ENCODE data around the gene TUBB1.

Gene TUBB1

DNA sequence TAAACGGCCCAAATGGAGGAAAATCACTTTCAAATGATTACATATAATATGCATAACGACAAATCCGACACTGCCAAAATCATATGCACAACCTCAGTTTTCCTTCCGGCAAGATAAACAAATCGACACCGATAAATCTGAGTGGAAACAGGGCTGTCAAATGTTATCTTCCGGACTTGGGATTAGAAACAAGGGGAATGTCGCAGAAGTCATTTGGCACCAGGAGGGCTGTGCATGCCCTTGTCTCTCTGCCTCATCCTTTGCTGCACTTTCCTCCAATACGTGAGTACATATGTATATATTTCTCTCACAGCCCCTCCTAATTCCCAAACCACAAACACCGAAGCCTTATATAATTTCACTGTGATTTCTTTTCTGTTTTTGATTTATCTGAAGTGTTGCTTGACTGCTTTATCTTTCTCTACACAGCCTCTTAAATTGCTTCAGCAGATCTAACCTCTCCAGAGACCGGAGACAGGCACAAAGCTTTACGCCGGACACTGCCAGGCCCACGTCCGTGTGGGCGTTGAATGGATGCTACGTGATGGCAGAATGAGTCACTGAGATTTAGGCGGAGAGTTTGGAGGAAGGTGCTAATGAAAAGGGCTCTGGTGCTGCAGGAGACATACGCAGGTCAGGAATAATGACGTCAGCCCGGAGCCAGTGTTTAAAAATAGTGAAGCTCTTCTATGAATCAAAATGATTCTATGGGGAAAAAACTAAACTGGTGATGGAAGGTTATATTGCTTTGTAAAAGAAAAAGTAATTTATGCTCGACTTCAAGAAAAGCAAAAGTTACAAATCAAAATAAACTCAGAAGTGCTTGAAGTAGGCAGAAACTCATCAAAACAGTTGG is 44.4 kb downstream of the TUBB1 start:
- Histone ChIP-seq H3K4me1 (ENCODE audit: insufficient read depth, low read length) (no peaks in the 10 kb centered on the region), H3K27ac (ENCODE audit: low read length) (no peak overlapping the region), H3K27me3 (ENCODE audit: insufficient read depth, low read length, poor library complexity) (peaks cover 47% of the 10 kb centered on the region), H3K4me3 (ENCODE audit: low read depth in 1 of 2, low read length in 2 of 2) (no peak overlapping the region), H3K4me2 (ENCODE audit: insufficient read depth, low read length) (no peak overlapping the region), H3K9ac (ENCODE audit: low read depth, low read length) (no peak overlapping the region), H4K20me1 (ENCODE audit: insufficient read depth, low read length) (no peaks in the 10 kb centered on the region), H2AFZ (ENCODE audit: low read depth, low read length) (no peak overlapping the region), H3K36me3 (ENCODE audit: insufficient read depth, low read length) (no peaks in the 10 kb centered on the region), H3K79me2 (ENCODE audit: insufficient read depth, low read length) (no peaks in the 10 kb centered on the region), H3K9me3 (ENCODE audit: insufficient read depth, low read length, severe bottlenecking) (no peaks in the 10 kb centered on the region)
- DNase-seq = no peak
- ATAC-seq (ENCODE audit: insufficient read depth, low read depth) = no peak
- TF ChIP-seq, protein P1, sequence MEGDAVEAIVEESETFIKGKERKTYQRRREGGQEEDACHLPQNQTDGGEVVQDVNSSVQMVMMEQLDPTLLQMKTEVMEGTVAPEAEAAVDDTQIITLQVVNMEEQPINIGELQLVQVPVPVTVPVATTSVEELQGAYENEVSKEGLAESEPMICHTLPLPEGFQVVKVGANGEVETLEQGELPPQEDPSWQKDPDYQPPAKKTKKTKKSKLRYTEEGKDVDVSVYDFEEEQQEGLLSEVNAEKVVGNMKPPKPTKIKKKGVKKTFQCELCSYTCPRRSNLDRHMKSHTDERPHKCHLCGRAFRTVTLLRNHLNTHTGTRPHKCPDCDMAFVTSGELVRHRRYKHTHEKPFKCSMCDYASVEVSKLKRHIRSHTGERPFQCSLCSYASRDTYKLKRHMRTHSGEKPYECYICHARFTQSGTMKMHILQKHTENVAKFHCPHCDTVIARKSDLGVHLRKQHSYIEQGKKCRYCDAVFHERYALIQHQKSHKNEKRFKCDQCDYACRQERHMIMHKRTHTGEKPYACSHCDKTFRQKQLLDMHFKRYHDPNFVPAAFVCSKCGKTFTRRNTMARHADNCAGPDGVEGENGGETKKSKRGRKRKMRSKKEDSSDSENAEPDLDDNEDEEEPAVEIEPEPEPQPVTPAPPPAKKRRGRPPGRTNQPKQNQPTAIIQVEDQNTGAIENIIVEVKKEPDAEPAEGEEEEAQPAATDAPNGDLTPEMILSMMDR (IDR thresholded peaks at IDR 0.05; ENCODE audit: borderline replicate concordance, extremely low read depth, low read length, poor library complexity, severe bottlenecking) = no peak
- TF ChIP-seq EZH2 (IDR thresholded peaks at IDR 0.05; ENCODE audit: borderline replicate concordance, low read depth, low read length, severe bottlenecking) = no peak

DNA sequence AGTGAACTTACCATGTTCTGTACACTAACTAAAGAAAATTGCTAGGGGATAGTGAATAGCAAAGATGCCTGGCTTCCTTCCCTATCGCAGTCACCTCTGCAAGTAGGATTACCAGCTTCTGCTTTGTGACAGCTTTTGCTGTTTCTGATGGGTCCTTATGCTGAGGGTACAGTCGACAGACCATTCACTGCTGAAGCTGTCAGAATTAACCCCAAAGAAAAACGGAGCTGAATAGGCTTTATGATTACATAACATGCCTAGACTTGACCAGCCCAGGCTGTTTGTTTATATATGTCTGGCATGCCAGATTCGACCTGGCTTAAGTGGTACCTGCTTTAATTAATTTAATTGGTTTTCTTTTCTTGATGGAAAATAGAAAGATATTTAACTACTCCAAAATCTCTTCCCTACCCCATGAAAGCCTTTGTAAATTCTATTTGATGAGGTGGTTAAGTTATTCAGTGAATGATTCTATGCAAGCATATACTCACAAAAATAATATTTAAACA is 45.0 kb downstream of the TUBB1 start:
- no peak overlapping the region for H2AFZ ChIP-seq (ENCODE audit: low read depth, low read length)
- H3K36me3 ChIP-seq (ENCODE audit: insufficient read depth, low read length) = no peaks in the 10 kb centered on the region
- H3K4me2 ChIP-seq (ENCODE audit: insufficient read depth, low read length) = no peak overlapping the region
- H3K4me1 ChIP-seq (ENCODE audit: insufficient read depth, low read length) = no peaks in the 10 kb centered on the region
- no peaks in the 10 kb centered on the region for H3K79me2 ChIP-seq (ENCODE audit: insufficient read depth, low read length)
- ATAC-seq (ENCODE audit: insufficient read depth, low read depth) (no peak), DNase-seq (no peak)
- TF ChIP-seq, protein P1 (IDR thresholded peaks at IDR 0.05; ENCODE audit: borderline replicate concordance, extremely low read depth, low read length, poor library complexity, severe bottlenecking) = no peak
- no peak for TF ChIP-seq EZH2 (IDR thresholded peaks at IDR 0.05; ENCODE audit: borderline replicate concordance, low read depth, low read length, severe bottlenecking)
- H3K27me3 ChIP-seq (ENCODE audit: insufficient read depth, low read length, poor library complexity) = peaks cover 49% of the 10 kb centered on the region
- no peaks in the 10 kb centered on the region for H4K20me1 ChIP-seq (ENCODE audit: insufficient read depth, low read length)
- no peak overlapping the region for H3K4me3 ChIP-seq (ENCODE audit: low read depth in 1 of 2, low read length in 2 of 2)
- H3K9me3 ChIP-seq (ENCODE audit: insufficient read depth, low read length, severe bottlenecking) = no peaks in the 10 kb centered on the region
- no peak overlapping the region for H3K9ac ChIP-seq (ENCODE audit: low read depth, low read length)
- H3K27ac ChIP-seq (ENCODE audit: low read length) = no peak overlapping the region

DNA sequence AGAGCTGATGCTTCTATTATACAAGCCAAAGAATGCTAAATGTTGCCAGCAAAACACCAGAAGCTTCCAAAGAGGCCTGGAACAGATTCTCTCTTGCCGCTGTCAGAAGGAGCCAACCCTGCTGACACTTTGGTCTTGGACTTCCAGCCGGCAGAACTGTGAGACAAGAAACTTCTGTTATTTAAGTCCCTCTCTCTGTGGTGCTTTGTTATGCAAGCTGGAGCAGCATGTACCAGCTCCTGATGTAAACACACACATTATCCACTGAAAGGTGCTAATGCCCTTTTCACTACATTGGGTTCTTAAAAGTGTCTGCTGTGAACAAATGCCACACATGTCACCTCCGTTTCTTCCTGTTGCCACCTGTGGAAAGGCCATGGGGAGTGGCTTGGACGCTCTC is 49.3 kb downstream of the TUBB1 start:
- Histone ChIP-seq H3K4me2 (ENCODE audit: insufficient read depth, low read length) (no peak overlapping the region), H3K36me3 (ENCODE audit: insufficient read depth, low read length) (no peaks in the 10 kb centered on the region), H3K79me2 (ENCODE audit: insufficient read depth, low read length) (no peaks in the 10 kb centered on the region), H3K4me3 (ENCODE audit: low read depth in 1 of 2, low read length in 2 of 2) (no peak overlapping the region), H3K9me3 (ENCODE audit: insufficient read depth, low read length, severe bottlenecking) (no peaks in the 10 kb centered on the region), H3K9ac (ENCODE audit: low read depth, low read length) (no peak overlapping the region), H2AFZ (ENCODE audit: low read depth, low read length) (no peak overlapping the region), H4K20me1 (ENCODE audit: insufficient read depth, low read length) (no peaks in the 10 kb centered on the region), H3K27ac (ENCODE audit: low read length) (no peak overlapping the region), H3K27me3 (ENCODE audit: insufficient read depth, low read length, poor library complexity) (peaks cover 53% of the 10 kb centered on the region), H3K4me1 (ENCODE audit: insufficient read depth, low read length) (no peaks in the 10 kb centered on the region)
- no peak for TF ChIP-seq EZH2 (IDR thresholded peaks at IDR 0.05; ENCODE audit: borderline replicate concordance, low read depth, low read length, severe bottlenecking)
- TF ChIP-seq, protein P1 (IDR thresholded peaks at IDR 0.05; ENCODE audit: borderline replicate concordance, extremely low read depth, low read length, poor library complexity, severe bottlenecking) = no peak
- ATAC-seq (ENCODE audit: insufficient read depth, low read depth) = no peak
- no peak for DNase-seq

Measured in DND-41 (cell line).